DOHH2 (cell line): ENCODE results near the gene FAM227A.

ENCODE experiments used
- CTCF ChIP-seq: fragments of 200-600 bp; sonication (generic); IDR thresholded peaks from one replicate; pipeline ENCODE4 v1.5.1; 2014; ENCODE audit warnings: antibody characterized with exemption, mild to moderate bottlenecking, low read depth, low read length; ENCODE audit not compliant: poor library complexity, severe bottlenecking
- EZH2phosphoT487 ChIP-seq: fragments of 200-600 bp; sonication (generic); IDR thresholded peaks from 2 replicates; pipeline ENCODE4 v1.6.1; 2017; ENCODE audit warnings: borderline replicate concordance, mild to moderate bottlenecking, antibody characterized with exemption, low read length, moderate library complexity, mixed read lengths

- no peak for TF ChIP-seq CTCF
- no peak for TF ChIP-seq EZH2phosphoT487
These were observed 41.4 kb upstream of the FAM227A start for GRCh38 chr22:38697425-38698089.
